Activated T-helper 17 cell treated with anti-CD3 and anti-CD28 coated beads, Interleukin-2, amount 50 U/mL, for 72 hours (primary cell): ENCODE measurements around the gene OR4D2. TPM values are rescaled to one million over a fixed set of nuclear protein-coding genes. Genes with fewer than 3 reads are reported as not detected.
A peak's percentile ranks its signal among the peaks of the same experiment; 100 is the strongest.

Source experiments
- ATAC-seq: fragments of 150-1000 bp; cut with Tn5 transposase; replicated peaks from 2 replicates; pipeline ENCODE4 v1.10.0; 2021; ENCODE audit warnings: mild to moderate bottlenecking, moderate library complexity
- H3K27ac Mint-ChIP-seq: one replicate; pipeline ENCODE4 v1.8.0; 2022; ENCODE audit warnings: mixed read lengths
- H3K27me3 Mint-ChIP-seq: one replicate; pipeline ENCODE4 v1.8.0; 2022; ENCODE audit warnings: mixed read lengths
- H3K36me3 Mint-ChIP-seq: one replicate; pipeline ENCODE4 v1.8.0; 2022; ENCODE audit warnings: low read depth, mild to moderate bottlenecking, mixed read lengths
- H3K4me1 Mint-ChIP-seq: one replicate; pipeline ENCODE4 v1.8.0; 2022; ENCODE audit warnings: mixed read lengths
- H3K4me3 Mint-ChIP-seq: one replicate; pipeline ENCODE4 v1.8.0; 2022; ENCODE audit warnings: mild to moderate bottlenecking, mixed read lengths
- H3K9me3 Mint-ChIP-seq: one replicate; pipeline ENCODE4 v1.8.0; 2022; ENCODE audit warnings: mixed read lengths
- total RNA-seq, 2 donors: library from RNA; stranded (reverse); gene quantifications; one replicate each; pipeline ENCODE4 v1.2.3, GENCODE V29; 2022

OR4D2 gene
- total RNA-seq, 2 donors from 2014 or later: not detected

- Mint-ChIP-seq H3K4me3 (no peak overlapping the region), H3K36me3 (no peaks in the 10 kb centered on the region), H3K4me1 (no peaks in the 10 kb centered on the region), H3K27ac (no peak overlapping the region), H3K27me3 (peaks cover 12% of the 10 kb centered on the region), H3K9me3 (no peaks in the 10 kb centered on the region)
- no peak for ATAC-seq
Measured at GRCh38 chr17:58187063-58187462, 20.3 kb downstream of the OR4D2 start.

- H3K27me3 Mint-ChIP-seq: peaks cover 12% of the 10 kb centered on the region
- no peaks in the 10 kb centered on the region for H3K36me3 Mint-ChIP-seq
- H3K9me3 Mint-ChIP-seq: no peaks in the 10 kb centered on the region
- H3K4me1 Mint-ChIP-seq: no peaks in the 10 kb centered on the region
- H3K4me3 Mint-ChIP-seq: no peak overlapping the region
- ATAC-seq: no peak
- H3K27ac Mint-ChIP-seq: no peak overlapping the region
Measured at GRCh38 chr17:58187675-58188074, 20.9 kb downstream of the OR4D2 start.

GRCh38 chr17:58189436-58190146, 22.8 kb downstream of the OR4D2 start:
- H3K36me3 Mint-ChIP-seq: no peaks in the 10 kb centered on the region
- no peaks in the 10 kb centered on the region for H3K9me3 Mint-ChIP-seq
- ATAC-seq: no peak
- H3K4me3 Mint-ChIP-seq: no peak overlapping the region
- H3K27me3 Mint-ChIP-seq: peaks cover 12% of the 10 kb centered on the region
- no peaks in the 10 kb centered on the region for H3K4me1 Mint-ChIP-seq
- no peak overlapping the region for H3K27ac Mint-ChIP-seq

- H3K9me3 Mint-ChIP-seq: no peaks in the 10 kb centered on the region
- no peak for ATAC-seq
- H3K27ac Mint-ChIP-seq: no peak overlapping the region
- H3K27me3 Mint-ChIP-seq: peaks cover 12% of the 10 kb centered on the region
- no peaks in the 10 kb centered on the region for H3K36me3 Mint-ChIP-seq
- no peak overlapping the region for H3K4me3 Mint-ChIP-seq
- no peaks in the 10 kb centered on the region for H3K4me1 Mint-ChIP-seq
Measured at GRCh38 chr17:58191241-58191896, 24.6 kb downstream of the OR4D2 start.

- no peaks in the 10 kb centered on the region for H3K4me1 Mint-ChIP-seq
- H3K36me3 Mint-ChIP-seq: no peaks in the 10 kb centered on the region
- H3K27me3 Mint-ChIP-seq: peaks cover 17% of the 10 kb centered on the region
- no peaks in the 10 kb centered on the region for H3K9me3 Mint-ChIP-seq
- ATAC-seq: no peak
- H3K4me3 Mint-ChIP-seq: no peak within 1 kb of the TSS
- H3K27ac Mint-ChIP-seq: no peak within 1 kb of the TSS
Measured at GRCh38 chr17:58192612-58193011, 25.8 kb downstream of the OR4D2 start, which contains the start of gene EPX. EPX (plus strand) TSS chr17:58192726; CDS start chr17:58192847, 121 bp downstream.

- no peaks in the 10 kb centered on the region for H3K4me1 Mint-ChIP-seq
- no peak for ATAC-seq
- no peak overlapping the region for H3K4me3 Mint-ChIP-seq
- H3K9me3 Mint-ChIP-seq: no peaks in the 10 kb centered on the region
- peaks cover 20% of the 10 kb centered on the region for H3K27me3 Mint-ChIP-seq
- no peak overlapping the region for H3K27ac Mint-ChIP-seq
- no peaks in the 10 kb centered on the region for H3K36me3 Mint-ChIP-seq
Measured at GRCh38 chr17:58193641-58194255, 27.0 kb downstream of the OR4D2 start.

- Mint-ChIP-seq H3K27ac (no peak overlapping the region), H3K27me3 (peaks cover 15% of the 10 kb centered on the region), H3K4me3 (no peak overlapping the region), H3K9me3 (no peaks in the 10 kb centered on the region), H3K4me1 (no peaks in the 10 kb centered on the region), H3K36me3 (no peaks in the 10 kb centered on the region)
- no peak for ATAC-seq
Measured at GRCh38 chr17:58195518-58196123, 28.8 kb downstream of the OR4D2 start.

GRCh38 chr17:58196610-58197009, 29.8 kb downstream of the OR4D2 start:
- no peak for ATAC-seq
- no peaks in the 10 kb centered on the region for H3K9me3 Mint-ChIP-seq
- H3K36me3 Mint-ChIP-seq: no peaks in the 10 kb centered on the region
- H3K27me3 Mint-ChIP-seq: peaks cover 15% of the 10 kb centered on the region
- H3K4me1 Mint-ChIP-seq: no peaks in the 10 kb centered on the region
- H3K4me3 Mint-ChIP-seq: no peak overlapping the region
- no peak overlapping the region for H3K27ac Mint-ChIP-seq

GRCh38 chr17:58200024-58200633, 33.3 kb downstream of the OR4D2 start:
- H3K36me3 Mint-ChIP-seq: peaks cover 2% of the 10 kb centered on the region
- H3K27ac Mint-ChIP-seq: no peak overlapping the region
- peak; percentile 81 for ATAC-seq
- no peaks in the 10 kb centered on the region for H3K4me1 Mint-ChIP-seq
- H3K27me3 Mint-ChIP-seq: peaks cover 15% of the 10 kb centered on the region
- no peak overlapping the region for H3K4me3 Mint-ChIP-seq
- no peaks in the 10 kb centered on the region for H3K9me3 Mint-ChIP-seq

- Mint-ChIP-seq H3K27me3 (peaks cover 5% of the 10 kb centered on the region), H3K36me3 (peaks cover 7% of the 10 kb centered on the region), H3K27ac (no peak overlapping the region), H3K9me3 (no peaks in the 10 kb centered on the region), H3K4me3 (no peak overlapping the region), H3K4me1 (no peaks in the 10 kb centered on the region)
- ATAC-seq: no peak
Measured at GRCh38 chr17:58202859-58203258, 36.1 kb downstream of the OR4D2 start.

- no peak for ATAC-seq
- Mint-ChIP-seq H3K9me3 (no peaks in the 10 kb centered on the region), H3K36me3 (peaks cover 21% of the 10 kb centered on the region), H3K4me1 (no peaks in the 10 kb centered on the region), H3K4me3 (no peak overlapping the region), H3K27me3 (no peaks in the 10 kb centered on the region), H3K27ac (no peak overlapping the region)
Measured at GRCh38 chr17:58204796-58205195, 38.0 kb downstream of the OR4D2 start.

- no peak overlapping the region for H3K4me3 Mint-ChIP-seq
- H3K27ac Mint-ChIP-seq: no peak overlapping the region
- peaks cover 33% of the 10 kb centered on the region for H3K36me3 Mint-ChIP-seq
- no peaks in the 10 kb centered on the region for H3K9me3 Mint-ChIP-seq
- no peak for ATAC-seq
- no peaks in the 10 kb centered on the region for H3K27me3 Mint-ChIP-seq
- H3K4me1 Mint-ChIP-seq: no peaks in the 10 kb centered on the region
Measured at GRCh38 chr17:58205936-58206335, 39.2 kb downstream of the OR4D2 start.

GRCh38 chr17:58207451-58207850, 40.7 kb downstream of the OR4D2 start:
- Mint-ChIP-seq H3K27me3 (no peaks in the 10 kb centered on the region), H3K4me1 (no peaks in the 10 kb centered on the region), H3K27ac (no peak overlapping the region), H3K4me3 (no peak overlapping the region), H3K36me3 (peaks cover 48% of the 10 kb centered on the region), H3K9me3 (no peaks in the 10 kb centered on the region)
- no peak for ATAC-seq

GRCh38 chr17:58208344-58208743, 41.6 kb downstream of the OR4D2 start:
- no peak for ATAC-seq
- Mint-ChIP-seq H3K4me1 (no peaks in the 10 kb centered on the region), H3K27ac (no peak overlapping the region), H3K4me3 (no peak overlapping the region), H3K27me3 (no peaks in the 10 kb centered on the region), H3K9me3 (no peaks in the 10 kb centered on the region), H3K36me3 (peaks cover 55% of the 10 kb centered on the region)
